ENCODE data around the gene CCDC91.

DNA sequence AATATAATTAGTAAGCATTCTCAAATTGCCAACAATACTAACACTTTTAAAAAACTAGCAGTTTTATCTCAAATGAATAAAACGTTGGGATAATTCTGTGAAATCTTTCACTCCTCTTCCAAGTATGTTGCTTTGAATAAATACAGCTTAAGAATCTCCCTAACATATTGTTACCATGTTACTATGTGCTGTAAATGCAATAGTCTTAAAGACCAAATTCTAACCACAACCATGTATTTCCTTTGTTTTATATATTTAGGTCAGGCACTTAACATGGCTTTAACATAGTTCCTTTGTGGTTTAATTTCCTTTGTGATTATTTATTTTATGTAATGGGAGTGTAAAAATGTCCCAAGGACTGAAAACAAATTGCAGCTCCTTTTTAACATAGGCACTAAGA lies 33.9 kb upstream of the CCDC91 start:
- TF ChIP-seq POLR2AphosphoS5 (IDR thresholded peaks at IDR 0.05; ENCODE audit: insufficient read depth in 1 of 2, low read depth in 1 of 2): no peak
- TF ChIP-seq, protein P1, sequence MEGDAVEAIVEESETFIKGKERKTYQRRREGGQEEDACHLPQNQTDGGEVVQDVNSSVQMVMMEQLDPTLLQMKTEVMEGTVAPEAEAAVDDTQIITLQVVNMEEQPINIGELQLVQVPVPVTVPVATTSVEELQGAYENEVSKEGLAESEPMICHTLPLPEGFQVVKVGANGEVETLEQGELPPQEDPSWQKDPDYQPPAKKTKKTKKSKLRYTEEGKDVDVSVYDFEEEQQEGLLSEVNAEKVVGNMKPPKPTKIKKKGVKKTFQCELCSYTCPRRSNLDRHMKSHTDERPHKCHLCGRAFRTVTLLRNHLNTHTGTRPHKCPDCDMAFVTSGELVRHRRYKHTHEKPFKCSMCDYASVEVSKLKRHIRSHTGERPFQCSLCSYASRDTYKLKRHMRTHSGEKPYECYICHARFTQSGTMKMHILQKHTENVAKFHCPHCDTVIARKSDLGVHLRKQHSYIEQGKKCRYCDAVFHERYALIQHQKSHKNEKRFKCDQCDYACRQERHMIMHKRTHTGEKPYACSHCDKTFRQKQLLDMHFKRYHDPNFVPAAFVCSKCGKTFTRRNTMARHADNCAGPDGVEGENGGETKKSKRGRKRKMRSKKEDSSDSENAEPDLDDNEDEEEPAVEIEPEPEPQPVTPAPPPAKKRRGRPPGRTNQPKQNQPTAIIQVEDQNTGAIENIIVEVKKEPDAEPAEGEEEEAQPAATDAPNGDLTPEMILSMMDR (IDR thresholded peaks at IDR 0.05): no peak

Data from vagina (tissue), 2 donors.